BJ (cell line): Measurements from ENCODE around the gene TMEM79. TPM values are rescaled to one million over a fixed set of nuclear protein-coding genes. Genes with fewer than 3 reads are reported as not detected.

Experiments
- CTCF ChIA-PET: fragments of 350-600 bp; formaldehyde crosslinking; extraction: SDS; loops from one replicate; lab custom pipeline; 2021; ENCODE audit warnings: antibody characterized with exemption, inconsistent platforms; lab: Yijun Ruan, JAX
- POLR2A ChIA-PET: fragments of 300-600 bp; sonication (Branson Sonifier 250); formaldehyde crosslinking; extraction: SDS; loops from one replicate; lab custom pipeline; 2021; ENCODE audit warnings: antibody characterized with exemption; lab: Charles Lee
- DNase-seq: peaks from one replicate; pipeline ENCODE4 v3.0.0-alpha.2; 2011; ENCODE audit warnings: low read depth
- H3K27me3 ChIP-seq: 2 replicates; pipeline ENCODE4 v1.6.0; 2011; ENCODE audit warnings: low read length; ENCODE audit not compliant: control insufficient read depth, insufficient read depth
- H3K36me3 ChIP-seq: 2 replicates; pipeline ENCODE4 v1.5.1; 2011; ENCODE audit warnings: low read length; ENCODE audit not compliant: control insufficient read depth, insufficient read depth
- H3K4me3 ChIP-seq: 2 replicates; pipeline ENCODE4 v1.5.1; 2011; ENCODE audit warnings: low read depth, mild to moderate bottlenecking, control low read depth, low read length
- polyA minus RNA-seq: library from RNA; depleted of rRNA, polyadenylated mRNA; stranded (reverse); fragments of >200 nt; gene quantifications from 2 replicates; pipeline ENCODE4 v1.2.3, GENCODE V29; 2011; rRNA and poly(A)+ RNA removed
- polyA plus RNA-seq: library from polyadenylated mRNA; depleted of rRNA; stranded (reverse); fragments of >200 nt; gene quantifications from 2 replicates; pipeline ENCODE4 v1.2.3, GENCODE V29; 2011; rRNA removed
- TF ChIP-seq, protein P1 (sequence below): IDR thresholded peaks from 2 replicates; pipeline ENCODE4 v1.5.1; 2011; ENCODE audit warnings: low read depth, mild to moderate bottlenecking, control low read depth, inconsistent platforms, low read length, moderate library complexity; ENCODE audit not compliant: insufficient read depth

The TMEM79 gene, protein sequence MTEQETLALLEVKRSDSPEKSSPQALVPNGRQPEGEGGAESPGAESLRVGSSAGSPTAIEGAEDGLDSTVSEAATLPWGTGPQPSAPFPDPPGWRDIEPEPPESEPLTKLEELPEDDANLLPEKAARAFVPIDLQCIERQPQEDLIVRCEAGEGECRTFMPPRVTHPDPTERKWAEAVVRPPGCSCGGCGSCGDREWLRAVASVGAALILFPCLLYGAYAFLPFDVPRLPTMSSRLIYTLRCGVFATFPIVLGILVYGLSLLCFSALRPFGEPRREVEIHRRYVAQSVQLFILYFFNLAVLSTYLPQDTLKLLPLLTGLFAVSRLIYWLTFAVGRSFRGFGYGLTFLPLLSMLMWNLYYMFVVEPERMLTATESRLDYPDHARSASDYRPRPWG
- polyA plus RNA-seq (2.3 and 3.3 TPM in 2 replicates), polyA minus RNA-seq (1.9 and 2.4 TPM in 2 replicates)

DNA sequence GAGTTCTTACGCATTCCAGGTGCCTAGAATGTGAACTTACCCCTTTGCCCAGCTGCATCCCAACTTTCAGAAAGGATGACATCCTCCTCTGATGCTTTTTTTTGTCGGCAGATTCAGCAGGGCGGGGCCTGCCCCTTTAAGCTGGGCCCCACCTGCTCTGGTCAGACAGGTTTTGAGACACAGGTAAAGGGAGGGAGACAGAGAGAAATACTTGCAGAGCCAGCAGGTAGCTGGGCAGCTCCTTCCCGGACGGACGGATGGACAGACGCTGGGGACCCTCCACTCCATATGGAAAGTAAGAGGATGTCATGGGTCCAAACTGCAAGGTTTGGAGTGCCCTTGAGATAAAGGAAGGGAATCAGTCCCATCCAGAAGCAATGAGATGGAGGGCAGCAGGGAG is at the start of gene TMEM79:
Gene TMEM79 (plus strand): TSS at position 214 of the 400 bp plus-strand sequence. CDS start 902 bp downstream, outside the sequence.
- ChIA-PET POLR2A (no interaction called here), CTCF (interaction anchor here (1.4 to 1.6 kb wide), 2 partner anchors 11 to 76 kb away, joined by 3 to 7 read pairs; partner anchors contain the start of gene GLMP)
- peak within 1 kb of the TSS; percentile 90 for H3K4me3 ChIP-seq
- TF ChIP-seq, protein P1, sequence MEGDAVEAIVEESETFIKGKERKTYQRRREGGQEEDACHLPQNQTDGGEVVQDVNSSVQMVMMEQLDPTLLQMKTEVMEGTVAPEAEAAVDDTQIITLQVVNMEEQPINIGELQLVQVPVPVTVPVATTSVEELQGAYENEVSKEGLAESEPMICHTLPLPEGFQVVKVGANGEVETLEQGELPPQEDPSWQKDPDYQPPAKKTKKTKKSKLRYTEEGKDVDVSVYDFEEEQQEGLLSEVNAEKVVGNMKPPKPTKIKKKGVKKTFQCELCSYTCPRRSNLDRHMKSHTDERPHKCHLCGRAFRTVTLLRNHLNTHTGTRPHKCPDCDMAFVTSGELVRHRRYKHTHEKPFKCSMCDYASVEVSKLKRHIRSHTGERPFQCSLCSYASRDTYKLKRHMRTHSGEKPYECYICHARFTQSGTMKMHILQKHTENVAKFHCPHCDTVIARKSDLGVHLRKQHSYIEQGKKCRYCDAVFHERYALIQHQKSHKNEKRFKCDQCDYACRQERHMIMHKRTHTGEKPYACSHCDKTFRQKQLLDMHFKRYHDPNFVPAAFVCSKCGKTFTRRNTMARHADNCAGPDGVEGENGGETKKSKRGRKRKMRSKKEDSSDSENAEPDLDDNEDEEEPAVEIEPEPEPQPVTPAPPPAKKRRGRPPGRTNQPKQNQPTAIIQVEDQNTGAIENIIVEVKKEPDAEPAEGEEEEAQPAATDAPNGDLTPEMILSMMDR, result no peak
- H3K36me3 ChIP-seq, result peaks cover 1% of the 10 kb centered on the region
- no peak for DNase-seq
- no peaks in the 10 kb centered on the region for H3K27me3 ChIP-seq

DNA sequence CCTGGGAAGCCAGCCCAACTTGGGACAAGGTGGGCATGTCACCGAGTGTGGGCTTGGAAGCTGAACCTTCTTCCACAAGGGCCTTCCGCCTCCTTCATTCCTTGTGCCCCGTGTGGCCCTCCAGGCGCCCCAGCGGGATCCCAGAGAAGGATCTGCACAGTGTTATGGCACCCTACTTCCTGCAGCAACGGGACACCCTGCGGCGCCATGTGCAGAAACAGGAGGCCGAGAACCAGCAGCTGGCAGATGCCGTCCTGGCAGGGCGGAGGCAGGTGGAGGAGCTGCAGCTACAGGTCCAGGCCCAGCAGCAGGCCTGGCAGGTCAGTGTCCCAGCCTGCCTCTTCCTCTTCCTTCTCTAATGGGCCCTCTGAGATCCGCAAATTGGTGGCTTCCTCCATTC is 48.0 kb upstream of the TMEM79 start:
- ChIA-PET POLR2A (no interaction called here), CTCF (interaction anchor here (0.7 to 3.4 kb wide), 2 partner anchors 11 to 13 kb away, joined by 3 to 10 read pairs; no protein-coding TSS in a partner anchor)
- TF ChIP-seq, protein P1, result no peak
- no peak overlapping the region for H3K4me3 ChIP-seq
- no peak for DNase-seq
- no peaks in the 10 kb centered on the region for H3K27me3 ChIP-seq
- H3K36me3 ChIP-seq, result peaks cover 14% of the 10 kb centered on the region

DNA sequence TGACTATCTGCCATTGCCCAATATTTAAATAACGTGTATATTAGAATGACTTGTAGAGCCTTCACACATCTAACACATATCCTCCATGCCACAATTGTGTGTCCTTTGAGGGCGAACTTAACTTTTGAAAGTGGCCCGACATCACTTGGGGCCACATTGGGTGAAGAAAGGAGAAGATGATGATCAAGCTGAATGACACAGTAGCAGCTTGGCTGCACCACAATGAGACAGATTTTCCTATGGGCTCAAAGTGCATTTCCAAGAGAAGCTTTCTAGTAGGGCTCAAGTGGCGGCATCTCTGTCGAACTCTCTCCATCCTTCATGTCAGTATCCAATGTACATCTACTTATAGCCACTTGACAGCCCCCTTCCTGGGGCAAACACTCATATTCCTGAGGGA is 45.9 kb upstream of the TMEM79 start:
- POLR2A ChIA-PET, result no interaction called here
- DNase-seq, result no peak
- TF ChIP-seq, protein P1, result no peak
- H3K4me3 ChIP-seq, result no peak overlapping the region
- H3K27me3 ChIP-seq, result no peaks in the 10 kb centered on the region
- peaks cover 14% of the 10 kb centered on the region for H3K36me3 ChIP-seq
- CTCF ChIA-PET, result no interaction called here

DNA sequence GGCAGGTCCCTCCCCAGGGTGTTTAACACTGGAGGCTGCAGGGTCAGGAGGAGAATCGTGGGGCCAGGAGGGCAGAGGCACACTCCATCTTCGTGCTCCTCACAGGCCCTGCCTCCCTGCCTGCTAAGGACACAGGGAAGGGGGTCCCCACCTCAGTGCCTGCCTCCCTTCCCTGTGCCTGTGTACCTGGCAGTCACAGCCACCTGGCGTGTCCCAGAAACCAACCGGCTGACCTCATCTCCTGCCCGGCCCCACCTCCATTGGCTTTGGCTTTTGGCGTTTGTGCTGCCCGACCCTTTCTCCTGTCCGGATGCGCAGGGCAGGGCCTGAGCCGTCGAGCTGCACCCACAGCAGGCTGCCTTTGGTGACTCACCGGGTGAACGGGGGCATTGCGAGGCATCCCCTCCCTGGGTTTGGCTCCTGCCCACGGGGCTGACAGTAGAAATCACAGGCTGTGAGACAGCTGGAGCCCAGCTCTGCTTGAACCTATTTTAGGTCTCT is 42.8 kb upstream of the TMEM79 start:
- ChIA-PET POLR2A (no interaction called here), CTCF (interaction anchor here (0.5 to 0.6 kb wide), 3 partner anchors 17 to 144 kb away, joined by 3 to 4 read pairs (median 4); no protein-coding TSS in a partner anchor)
- no peak for DNase-seq
- H3K4me3 ChIP-seq, result no peak overlapping the region
- H3K27me3 ChIP-seq, result peaks cover 1% of the 10 kb centered on the region; the same call in 1 of the 2 replicates
- H3K36me3 ChIP-seq, result peaks cover 7% of the 10 kb centered on the region
- TF ChIP-seq, protein P1, result no peak

DNA sequence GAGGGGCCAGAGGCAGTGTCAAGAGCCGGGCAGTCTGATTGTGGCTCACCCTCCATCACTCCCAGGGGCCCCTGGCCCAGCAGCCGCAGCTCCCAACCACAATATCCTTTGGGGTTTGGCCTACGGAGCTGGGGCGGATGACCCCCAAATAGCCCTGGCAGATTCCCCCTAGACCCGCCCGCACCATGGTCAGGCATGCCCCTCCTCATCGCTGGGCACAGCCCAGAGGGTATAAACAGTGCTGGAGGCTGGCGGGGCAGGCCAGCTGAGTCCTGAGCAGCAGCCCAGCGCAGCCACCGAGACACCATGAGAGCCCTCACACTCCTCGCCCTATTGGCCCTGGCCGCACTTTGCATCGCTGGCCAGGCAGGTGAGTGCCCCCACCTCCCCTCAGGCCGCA is 42.2 kb upstream of the TMEM79 start, which contains the start of gene BGLAP:
Gene BGLAP (plus strand): TSS at position 259 of the 400 bp plus-strand sequence. CDS start 48 bp downstream, at position 307.
- no peak for DNase-seq
- ChIA-PET CTCF (no interaction called here), POLR2A (no interaction called here)
- Histone ChIP-seq H3K27me3 (peaks cover 1% of the 10 kb centered on the region; the same call in 1 of the 2 replicates), H3K4me3 (no peak within 1 kb of the TSS), H3K36me3 (peaks cover 4% of the 10 kb centered on the region)
- TF ChIP-seq, protein P1, result no peak
